H9 (cell line): ENCODE measurements around the gene LHPP. TPM values are rescaled to one million over a fixed set of nuclear protein-coding genes. Genes with fewer than 3 reads are reported as not detected.

Experiments
- DNase-seq: peaks from one replicate; pipeline ENCODE4 v3.0.0-alpha.2; 2017
- H2AFZ ChIP-seq: one replicate; pipeline ENCODE4 v1.6.1; 2013; ENCODE audit warnings: mild to moderate bottlenecking, low read length, control low read depth, moderate library complexity
- H2AK5ac ChIP-seq: 2 replicates; pipeline ENCODE4 v1.6.1; 2013; ENCODE audit warnings: low read length, control low read depth, mixed read lengths; ENCODE audit not compliant: insufficient read length
- H2BK120ac ChIP-seq: one replicate; pipeline ENCODE4 v1.6.1; 2013; ENCODE audit warnings: low read depth, mild to moderate bottlenecking, low read length, control low read depth, inconsistent platforms; ENCODE audit not compliant: poor library complexity, severe bottlenecking
- H2BK12ac ChIP-seq: 2 replicates; pipeline ENCODE4 v1.6.1; 2013; ENCODE audit warnings: low read length, control low read depth, mixed read lengths, low read depth; ENCODE audit not compliant: insufficient read length
- H2BK15ac ChIP-seq: 2 replicates; pipeline ENCODE4 v1.6.1; 2013; ENCODE audit warnings: low read depth, low read length, control low read depth
- H2BK20ac ChIP-seq: one replicate; pipeline ENCODE4 v1.6.1; 2013; ENCODE audit warnings: low read depth, mild to moderate bottlenecking, low read length, control low read depth, inconsistent platforms; ENCODE audit not compliant: poor library complexity, severe bottlenecking
- H2BK5ac ChIP-seq: 2 replicates; pipeline ENCODE4 v1.6.1; 2013; ENCODE audit warnings: low read length, control low read depth, mixed read lengths; ENCODE audit not compliant: insufficient read length
- H3K14ac ChIP-seq: 2 replicates; pipeline ENCODE4 v1.6.1; 2013; ENCODE audit warnings: low read length, control low read depth; ENCODE audit not compliant: insufficient read depth
- H3K18ac ChIP-seq: 2 replicates; pipeline ENCODE4 v1.6.1; 2013; ENCODE audit warnings: low read depth, mild to moderate bottlenecking, mixed read lengths, low read length, control low read depth; ENCODE audit not compliant: insufficient read length
- H3K23ac ChIP-seq: 2 replicates; pipeline ENCODE4 v1.6.1; 2013; ENCODE audit warnings: low read length, control low read depth, mixed read lengths, low read depth; ENCODE audit not compliant: insufficient read length
- H3K23me2 ChIP-seq: 2 replicates; pipeline ENCODE4 v1.6.1; 2013; ENCODE audit warnings: low read depth, mild to moderate bottlenecking, mixed read lengths, low read length, control low read depth; ENCODE audit not compliant: insufficient read length, poor library complexity, severe bottlenecking
- H3K27ac ChIP-seq: 2 replicates; pipeline ENCODE4 v1.5.1; 2013; ENCODE audit warnings: low read length, control low read depth, mixed read lengths, low read depth; ENCODE audit not compliant: insufficient read length
- H3K27me3 ChIP-seq: 2 replicates; pipeline ENCODE4 v1.6.1; 2013; ENCODE audit warnings: low read length, control low read depth, inconsistent platforms; ENCODE audit not compliant: insufficient read depth
- H3K4ac ChIP-seq: 2 replicates; pipeline ENCODE4 v1.6.1; 2013; ENCODE audit warnings: low read depth, mild to moderate bottlenecking, control low read depth, inconsistent platforms, low read length, moderate library complexity
- H3K4me1 ChIP-seq: 2 replicates; pipeline ENCODE4 v1.6.1; 2013; ENCODE audit warnings: low read length, control low read depth, inconsistent platforms; ENCODE audit not compliant: insufficient read depth
- H3K4me2 ChIP-seq: 2 replicates; pipeline ENCODE4 v1.6.1; 2013; ENCODE audit warnings: low read length, control low read depth, mixed read lengths; ENCODE audit not compliant: insufficient read length, insufficient read depth
- H3K56ac ChIP-seq: 2 replicates; pipeline ENCODE4 v1.6.1; 2013; ENCODE audit warnings: low read depth, mild to moderate bottlenecking, mixed read lengths, low read length, control low read depth; ENCODE audit not compliant: insufficient read length
- H3K79me1 ChIP-seq: 2 replicates; pipeline ENCODE4 v1.6.1; 2013; ENCODE audit warnings: low read depth, mild to moderate bottlenecking, moderate library complexity, low read length, control low read depth, inconsistent platforms; ENCODE audit not compliant: insufficient read depth, poor library complexity, severe bottlenecking
- H3K79me2 ChIP-seq: 2 replicates; pipeline ENCODE4 v1.6.1; 2013; ENCODE audit warnings: low read length, control low read depth, inconsistent platforms; ENCODE audit not compliant: insufficient read depth
- H3K9ac ChIP-seq: 2 replicates; pipeline ENCODE4 v1.6.1; 2013; ENCODE audit warnings: low read length, control low read depth, mixed read lengths; ENCODE audit not compliant: insufficient read length; ENCODE audit errors: extremely low read depth
- H3K9me3 ChIP-seq: one replicate; pipeline ENCODE4 v1.6.1; 2013; ENCODE audit warnings: low read depth, low read length, inconsistent platforms; ENCODE audit not compliant: control insufficient read depth
- H3T11ph ChIP-seq: one replicate; pipeline ENCODE4 v1.6.1; 2013; ENCODE audit warnings: mild to moderate bottlenecking, low read length, control low read depth, inconsistent platforms
- H4K20me1 ChIP-seq: one replicate; pipeline ENCODE4 v1.6.1; 2013; ENCODE audit not compliant: control insufficient read depth, insufficient read length, insufficient read depth
- H4K5ac ChIP-seq: 2 replicates; pipeline ENCODE4 v1.6.1; 2013; ENCODE audit warnings: low read depth, mild to moderate bottlenecking, mixed read lengths, low read length, control low read depth; ENCODE audit not compliant: insufficient read length
- H4K8ac ChIP-seq: replicated peaks from 2 replicates; pipeline ENCODE4 v1.6.1; 2013; ENCODE audit warnings: low read length, control low read depth, mixed read lengths, low read depth; ENCODE audit not compliant: insufficient read length
- H4K91ac ChIP-seq: 2 replicates; pipeline ENCODE4 v1.6.1; 2013; ENCODE audit warnings: low read depth, mild to moderate bottlenecking, moderate library complexity, mixed read lengths, low read length, control low read depth; ENCODE audit not compliant: insufficient read length
- H3K27ac Mint-ChIP-seq, 3 experiments: 2 replicates in 2 of 3; 3 replicates in 1 of 3; pipeline ENCODE4 v1.8.0; 2020 to 2021; ENCODE audit warnings: mixed read lengths in 3 of 3, mild to moderate bottlenecking in 1 of 3, moderate library complexity in 1 of 3
- H3K27me3 Mint-ChIP-seq: 2 replicates; pipeline ENCODE4 v1.8.0; 2021; ENCODE audit warnings: low read depth, mild to moderate bottlenecking, moderate library complexity, mixed read lengths
- H3K36me3 Mint-ChIP-seq, 3 experiments: 2 replicates in 2 of 3; 3 replicates in 1 of 3; pipeline ENCODE4 v1.8.0; 2020 to 2021; ENCODE audit warnings: low read depth in 3 of 3, mixed read lengths in 3 of 3; ENCODE audit not compliant: insufficient read depth in 1 of 3
- H3K4me1 Mint-ChIP-seq, 2 experiments: 2 replicates each; pipeline ENCODE4 v1.8.0; 2020; ENCODE audit warnings: mixed read lengths in 2 of 2
- H3K4me3 Mint-ChIP-seq, 2 experiments: 2 replicates in 1 of 2; 3 replicates in 1 of 2; pipeline ENCODE4 v1.8.0; 2020 to 2021; ENCODE audit warnings: mild to moderate bottlenecking in 2 of 2, mixed read lengths in 2 of 2, moderate library complexity in 1 of 2
- H3K9me3 Mint-ChIP-seq, 2 experiments: 2 replicates in 1 of 2; 3 replicates in 1 of 2; pipeline ENCODE4 v1.8.0; 2020; ENCODE audit warnings: mild to moderate bottlenecking in 2 of 2, mixed read lengths in 2 of 2, moderate library complexity in 1 of 2
- WGBS: extraction: QIAGEN DNeasy Blood & Tissue Kit; methylation state at CpG from one replicate; pipeline ENCODE4 v1.1.7; 2013; ENCODE audit warnings: missing lambda C conversion rate, low lambda C conversion rate, mixed read lengths; ENCODE audit not compliant: insufficient read length; ENCODE audit errors: extremely low coverage; 5-methylcytosine and 5-hydroxymethylcytosine counted together
- total RNA-seq: library from RNA; stranded (reverse); gene quantifications from 2 replicates; pipeline ENCODE4 v1.2.1, GENCODE V29; 2021
- TF ChIP-seq, protein P1 (sequence below): fragments of 200-600 bp; sonication (generic); conservative IDR thresholded peaks from 3 replicates; pipeline ENCODE4 v1.8.0; 2021; ENCODE audit warnings: antibody characterized with exemption, mild to moderate bottlenecking

Gene LHPP
- total RNA-seq, 1 experiment from 2014 or later: 29.6 TPM

DNA sequence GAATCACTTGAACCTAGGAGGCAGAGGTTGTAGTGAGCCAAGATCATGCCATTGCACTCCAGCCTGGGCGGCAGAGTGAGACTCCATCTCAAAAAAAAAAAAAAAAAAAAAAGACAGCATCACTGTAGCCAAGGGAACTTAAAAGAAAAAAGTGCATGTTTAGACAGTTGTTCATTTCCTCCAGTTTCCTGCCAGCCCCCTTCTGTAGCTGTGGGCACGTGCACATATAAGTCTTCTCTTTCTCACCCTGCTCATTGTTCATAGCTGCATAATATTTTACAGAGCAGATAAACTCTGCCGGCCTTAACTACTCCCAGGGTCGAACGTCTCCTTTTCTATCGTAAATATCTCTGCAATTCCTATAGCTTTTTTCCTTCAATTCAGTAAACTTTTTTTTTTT is 132.6 kb downstream of the LHPP start:
- H2BK12ac ChIP-seq: no peak overlapping the region
- Mint-ChIP-seq H3K36me3 (no peaks in the 10 kb centered on the region; a peak in 2 of 7 replicates), H3K4me3 (no peak overlapping the region), H3K27ac (no peak overlapping the region), H3K9me3 (peaks cover 0 to 4% of the 10 kb centered on the region in 2 experiments; a peak in 1 of 5 replicates), H3K27me3 (peaks cover 3% of the 10 kb centered on the region), H3K4me1 (peaks cover 0 to 4% of the 10 kb centered on the region in 2 experiments; a peak in 1 of 4 replicates)
- no peak overlapping the region for H4K5ac ChIP-seq
- DNase-seq: no peak
- no peak overlapping the region for H3K4me2 ChIP-seq
- H2AFZ ChIP-seq: no peak overlapping the region
- H4K91ac ChIP-seq: no peak overlapping the region
- no peak overlapping the region for H2BK15ac ChIP-seq
- H3K79me2 ChIP-seq: no peaks in the 10 kb centered on the region
- no peak overlapping the region for H2BK5ac ChIP-seq
- no peak overlapping the region for H3T11ph ChIP-seq
- H3K79me1 ChIP-seq: no peaks in the 10 kb centered on the region
- H3K4me1 ChIP-seq: no peaks in the 10 kb centered on the region
- no peaks in the 10 kb centered on the region for H4K20me1 ChIP-seq
- no peak overlapping the region for H3K4ac ChIP-seq
- H2AK5ac ChIP-seq: no peak overlapping the region
- no peak overlapping the region for H3K27ac ChIP-seq
- TF ChIP-seq, protein P1, sequence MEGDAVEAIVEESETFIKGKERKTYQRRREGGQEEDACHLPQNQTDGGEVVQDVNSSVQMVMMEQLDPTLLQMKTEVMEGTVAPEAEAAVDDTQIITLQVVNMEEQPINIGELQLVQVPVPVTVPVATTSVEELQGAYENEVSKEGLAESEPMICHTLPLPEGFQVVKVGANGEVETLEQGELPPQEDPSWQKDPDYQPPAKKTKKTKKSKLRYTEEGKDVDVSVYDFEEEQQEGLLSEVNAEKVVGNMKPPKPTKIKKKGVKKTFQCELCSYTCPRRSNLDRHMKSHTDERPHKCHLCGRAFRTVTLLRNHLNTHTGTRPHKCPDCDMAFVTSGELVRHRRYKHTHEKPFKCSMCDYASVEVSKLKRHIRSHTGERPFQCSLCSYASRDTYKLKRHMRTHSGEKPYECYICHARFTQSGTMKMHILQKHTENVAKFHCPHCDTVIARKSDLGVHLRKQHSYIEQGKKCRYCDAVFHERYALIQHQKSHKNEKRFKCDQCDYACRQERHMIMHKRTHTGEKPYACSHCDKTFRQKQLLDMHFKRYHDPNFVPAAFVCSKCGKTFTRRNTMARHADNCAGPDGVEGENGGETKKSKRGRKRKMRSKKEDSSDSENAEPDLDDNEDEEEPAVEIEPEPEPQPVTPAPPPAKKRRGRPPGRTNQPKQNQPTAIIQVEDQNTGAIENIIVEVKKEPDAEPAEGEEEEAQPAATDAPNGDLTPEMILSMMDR: no peak
- H3K23ac ChIP-seq: no peak overlapping the region
- no peak overlapping the region for H3K56ac ChIP-seq
- H3K27me3 ChIP-seq: no peaks in the 10 kb centered on the region
- no peak overlapping the region for H3K18ac ChIP-seq
- no peak overlapping the region for H3K14ac ChIP-seq
- no peak overlapping the region for H2BK20ac ChIP-seq
- no peaks in the 10 kb centered on the region for H3K9me3 ChIP-seq
- no peak overlapping the region for H2BK120ac ChIP-seq
- H4K8ac ChIP-seq: no peak overlapping the region
- H3K9ac ChIP-seq: no peak overlapping the region
- WGBS: no CpG with 5 or more reads among the region's 6 CpGs
- no peaks in the 10 kb centered on the region for H3K23me2 ChIP-seq
